HG03196 (cell line): ENCODE results near the gene CCDC50.

Experiments used
- ATAC-seq: cut with Tn5 transposase; IDR thresholded peaks from one replicate; pipeline ENCODE4 v1.9.1; 2021; ENCODE audit not compliant: unreplicated experiment

CCDC50 gene

GRCh38 chr3:191345334-191345733 lies 16.1 kb downstream of the CCDC50 start:
- no peak for ATAC-seq

GRCh38 chr3:191347228-191347627 lies 18.0 kb downstream of the CCDC50 start:
- no peak for ATAC-seq

- ATAC-seq, result no peak
Observed at GRCh38 chr3:191348098-191348497, 18.9 kb downstream of the CCDC50 start.

- ATAC-seq, result no peak
Observed at GRCh38 chr3:191350396-191351090, 21.3 kb downstream of the CCDC50 start.

- no peak for ATAC-seq
Observed at GRCh38 chr3:191352014-191352413, 22.8 kb downstream of the CCDC50 start.

GRCh38 chr3:191353022-191353777 lies 24.0 kb downstream of the CCDC50 start:
- ATAC-seq, result peak; percentile 48

GRCh38 chr3:191355406-191355805 lies 26.2 kb downstream of the CCDC50 start:
- peak; percentile 74 for ATAC-seq

- ATAC-seq, result no peak
Observed at GRCh38 chr3:191356631-191357439, 27.6 kb downstream of the CCDC50 start.

- no peak for ATAC-seq
Observed at GRCh38 chr3:191357909-191358308, 28.7 kb downstream of the CCDC50 start.

- ATAC-seq, result no peak
Observed at GRCh38 chr3:191358929-191359328, 29.7 kb downstream of the CCDC50 start.

- ATAC-seq, result no peak
Observed at GRCh38 chr3:191360620-191361019, 31.4 kb downstream of the CCDC50 start.

- no peak for ATAC-seq
Observed at GRCh38 chr3:191361456-191361855, 32.3 kb downstream of the CCDC50 start.

- no peak for ATAC-seq
Observed at GRCh38 chr3:191362037-191362436, 32.8 kb downstream of the CCDC50 start.

GRCh38 chr3:191362524-191363090 lies 33.4 kb downstream of the CCDC50 start:
- ATAC-seq, result no peak

- ATAC-seq, result no peak
Observed at GRCh38 chr3:191363221-191363620, 34.0 kb downstream of the CCDC50 start.

GRCh38 chr3:191366675-191367074 lies 37.5 kb downstream of the CCDC50 start:
- ATAC-seq, result no peak

GRCh38 chr3:191368755-191369615 lies 39.8 kb downstream of the CCDC50 start:
- no peak for ATAC-seq

- no peak for ATAC-seq
Observed at GRCh38 chr3:191369616-191370010, 40.4 kb downstream of the CCDC50 start.

- no peak for ATAC-seq
Observed at GRCh38 chr3:191372122-191372521, 42.9 kb downstream of the CCDC50 start.

- no peak for ATAC-seq
Observed at GRCh38 chr3:191373327-191373726, 44.1 kb downstream of the CCDC50 start.
